NCI-H1417 treated with DMSO at 0.1 percent for 48 hours (cell line): ENCODE measurements around the gene PGD.
"Not testable (repeated sequence)": the region's sequence is repeated elsewhere in the genome, so short reads cannot be mapped to it uniquely, and the experiment has no call there.

Source experiments
- DNase-seq: peaks from one replicate; lab custom pipeline; 2025; lab: John Stamatoyannopoulos, UW

Gene PGD

DNA sequence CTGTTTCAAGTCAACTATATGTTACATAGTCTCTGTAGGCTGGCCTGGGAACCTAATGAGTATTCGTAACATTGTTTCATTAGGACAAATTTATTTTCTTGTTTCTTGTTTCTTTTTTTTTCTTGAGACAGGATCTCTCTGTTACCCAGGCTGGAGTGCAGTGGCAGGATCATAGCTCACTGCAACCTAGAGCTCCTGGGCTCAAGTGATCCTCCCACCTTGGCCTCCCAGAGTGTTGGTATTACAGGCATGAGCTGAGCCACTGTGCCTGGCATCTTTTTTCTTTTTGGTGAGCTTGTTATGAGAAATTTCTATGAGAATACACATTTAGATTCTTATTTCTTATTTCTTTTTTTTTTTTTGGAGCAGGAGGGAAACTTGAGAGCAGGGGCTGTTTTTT is 38.2 kb downstream of the PGD start:
- DNase-seq: no peak

DNA sequence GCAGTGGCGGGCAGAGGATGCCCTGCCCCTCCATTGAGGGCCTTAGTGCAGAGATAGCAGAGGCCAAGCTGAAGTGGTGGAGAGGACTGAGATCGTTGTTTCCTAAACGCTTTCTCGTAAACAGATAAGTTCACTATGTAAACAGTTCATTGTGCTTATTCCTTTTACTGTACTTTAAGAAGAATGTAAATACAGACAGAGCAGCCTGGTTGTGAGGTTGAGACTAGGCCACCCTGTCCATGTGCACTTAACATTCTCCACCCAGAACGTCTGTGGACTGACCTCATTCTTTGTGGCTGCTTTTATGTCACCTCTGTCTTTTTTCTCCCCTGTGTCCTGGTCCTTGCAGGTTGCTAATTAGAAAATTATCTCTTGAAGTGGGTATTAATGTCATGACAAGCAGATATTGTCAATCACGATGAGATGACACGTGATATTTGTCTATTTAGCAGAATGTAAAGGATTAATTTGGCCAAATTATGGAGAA is 39.9 kb downstream of the PGD start:
- DNase-seq: no peak

- DNase-seq: no peak
These were observed 41.4 kb downstream of the PGD start for GRCh38 chr1:10440305-10440704.

DNA sequence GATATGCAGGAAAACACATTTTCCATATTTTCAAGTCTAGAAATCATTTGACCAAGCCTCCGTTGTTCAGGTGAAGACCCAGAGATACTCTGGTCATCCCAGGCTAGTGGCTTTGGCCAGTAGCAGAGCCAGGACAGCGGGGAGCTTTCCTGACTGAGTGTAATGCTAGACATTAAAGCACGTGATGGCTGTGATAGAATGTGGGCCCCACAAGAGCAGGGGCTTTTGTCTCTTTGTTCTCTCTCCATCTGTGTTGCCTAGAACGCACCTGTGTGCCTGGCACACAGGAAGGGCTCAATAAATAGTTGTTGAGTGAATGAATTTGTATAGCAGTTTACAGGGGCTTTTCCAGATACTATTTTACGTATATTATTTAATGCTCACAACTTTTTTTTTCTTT is 41.9 kb downstream of the PGD start:
- no peak for DNase-seq

DNA sequence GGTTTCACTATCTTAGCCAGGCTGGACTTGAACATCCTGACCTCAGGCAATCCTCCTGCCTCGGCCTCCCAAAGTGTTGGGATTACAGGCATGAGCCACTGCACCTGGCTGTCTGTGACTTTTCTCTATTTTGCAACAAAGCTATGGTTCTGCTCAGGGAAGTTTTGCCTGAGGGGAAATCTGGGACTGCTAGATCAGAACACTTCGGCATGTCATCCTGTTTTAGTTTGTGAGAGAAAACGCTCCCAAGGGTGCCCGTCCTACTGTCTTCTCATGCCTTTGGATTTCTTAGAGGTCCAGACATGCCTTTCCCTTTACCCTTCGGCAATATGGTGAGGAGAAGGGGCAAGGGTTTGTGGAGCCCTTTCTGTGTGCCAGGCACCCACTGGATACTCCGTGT is 45.4 kb downstream of the PGD start:
- DNase-seq: no peak

GRCh38 chr1:10444795-10445397 is 46.0 kb downstream of the PGD start:
- no peak for DNase-seq

DNA sequence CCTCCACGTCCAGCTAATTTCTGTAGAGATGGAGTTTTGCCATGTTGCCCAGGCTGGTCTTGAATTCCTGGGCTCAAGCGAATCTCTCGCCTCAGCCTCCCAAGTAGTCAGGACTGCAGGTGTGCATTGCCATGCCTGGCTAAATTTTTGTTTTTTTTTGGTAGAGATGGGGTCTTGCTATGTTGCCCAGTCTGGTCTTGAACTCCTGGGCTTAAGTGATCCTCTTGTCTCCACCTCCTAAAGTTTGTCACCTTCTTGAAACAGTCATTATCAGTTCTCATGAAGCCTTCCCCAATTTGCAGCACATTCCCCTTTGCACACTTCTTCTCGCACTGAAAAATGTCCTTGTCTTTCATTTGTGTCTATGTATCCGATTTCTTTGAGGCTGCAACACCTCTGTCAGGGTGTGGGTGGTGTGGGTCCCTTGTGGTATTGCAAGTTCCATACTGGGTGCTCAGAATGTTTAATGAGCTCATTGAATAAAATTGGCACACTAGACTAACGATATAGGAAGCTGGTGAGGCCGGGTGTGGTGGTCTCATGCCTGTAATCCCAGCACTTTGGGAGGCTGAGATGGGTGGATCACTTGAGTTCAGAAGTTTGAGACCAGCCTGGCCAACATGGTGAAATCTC is 48.0 kb downstream of the PGD start:
- no peak for DNase-seq

DNA sequence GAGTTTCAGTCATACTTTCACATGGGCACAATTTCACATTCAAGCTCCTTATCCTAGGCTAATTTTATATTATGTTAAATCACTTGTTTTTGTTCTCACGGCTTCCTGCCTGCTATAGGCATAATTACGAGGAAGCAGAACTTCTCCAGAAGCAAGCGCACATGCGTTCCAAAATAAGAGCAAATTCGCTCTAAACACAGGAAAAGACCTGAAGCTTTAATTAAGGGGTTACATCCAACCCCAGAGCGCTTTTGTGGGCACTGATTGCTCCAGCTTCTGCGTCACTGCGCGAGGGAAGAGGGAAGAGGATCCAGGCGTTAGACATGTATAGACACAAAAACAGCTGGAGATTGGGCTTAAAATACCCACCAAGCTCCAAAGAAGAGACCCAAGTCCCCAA is 50.9 kb downstream of the PGD start, which contains the start of gene CORT:
CORT (plus strand) TSS at position 281 of the 400 bp plus-strand sequence. CDS start 193 bp downstream, outside the sequence.
- no peak for DNase-seq

- no peak for DNase-seq
These were observed 51.4 kb downstream of the PGD start for GRCh38 chr1:10450156-10450814.

DNA sequence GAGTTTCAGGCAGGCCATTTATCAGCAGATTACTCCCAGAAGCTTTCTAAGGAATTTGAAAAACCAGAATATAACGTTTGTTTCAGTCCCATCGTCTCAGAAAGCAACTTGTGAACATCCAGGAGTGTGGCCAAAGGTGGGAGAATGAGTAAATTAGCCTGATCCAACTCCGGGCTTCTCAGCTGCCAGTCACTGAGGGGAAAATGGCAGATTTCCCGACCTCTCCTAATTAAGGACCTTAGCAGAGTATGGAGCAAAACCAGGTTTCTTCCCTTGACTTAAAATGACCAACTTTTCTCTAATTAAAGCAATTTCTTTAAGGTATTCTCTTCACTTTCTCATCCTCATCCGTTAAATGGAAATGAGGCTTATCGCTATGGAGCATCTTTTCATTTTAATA is 52.0 kb downstream of the PGD start:
- DNase-seq: no peak

DNA sequence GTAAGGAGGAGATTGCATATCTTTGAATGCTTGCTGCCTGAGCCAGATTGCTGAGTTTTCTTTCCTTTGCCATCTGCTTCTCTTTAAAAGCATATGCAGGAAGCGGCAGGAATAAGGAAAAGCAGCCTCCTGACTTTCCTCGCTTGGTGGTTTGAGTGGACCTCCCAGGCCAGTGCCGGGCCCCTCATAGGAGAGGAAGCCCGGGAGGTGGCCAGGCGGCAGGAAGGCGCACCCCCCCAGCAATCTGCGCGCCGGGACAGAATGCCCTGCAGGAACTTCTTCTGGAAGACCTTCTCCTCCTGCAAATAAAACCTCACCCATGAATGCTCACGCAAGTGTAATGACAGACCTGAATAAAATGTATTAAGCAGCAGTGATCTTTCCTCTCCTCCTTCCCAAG is 52.4 kb downstream of the PGD start:
- DNase-seq: no peak

DNA sequence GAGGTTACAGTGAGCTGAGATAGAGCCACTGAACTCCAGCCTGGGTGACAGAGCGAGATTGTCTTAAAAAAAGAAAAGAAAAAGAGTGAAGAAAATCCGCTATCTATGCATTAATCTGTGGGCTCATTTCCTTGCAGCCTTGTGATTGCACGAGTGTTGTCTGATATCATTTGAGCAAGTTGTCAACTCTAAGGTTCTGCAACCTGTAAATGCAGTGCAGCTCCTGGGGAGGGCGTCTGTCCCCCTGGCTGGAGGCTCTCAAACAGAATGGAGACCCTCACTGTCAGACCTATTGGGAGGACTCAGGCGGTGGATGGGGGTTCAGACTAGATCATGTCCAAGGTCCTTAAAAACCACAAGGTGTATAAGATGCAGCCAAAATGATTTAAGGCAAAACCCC is 57.2 kb downstream of the PGD start:
- no peak for DNase-seq

- no peak for DNase-seq
These were observed 57.8 kb downstream of the PGD start for GRCh38 chr1:10456661-10457060.

- DNase-seq: not testable (repeated sequence)
These were observed 58.6 kb downstream of the PGD start for GRCh38 chr1:10457462-10457861.

- no peak for DNase-seq
These were observed 59.0 kb downstream of the PGD start for GRCh38 chr1:10457875-10458274.

GRCh38 chr1:10459184-10459583 is 60.3 kb downstream of the PGD start:
- no peak for DNase-seq

GRCh38 chr1:10467078-10467477 is 68.2 kb downstream of the PGD start:
- no peak for DNase-seq

GRCh38 chr1:10470043-10470442 is 71.2 kb downstream of the PGD start:
- no peak for DNase-seq
